ENCODE data around the gene SCFD2. TPM values are rescaled to one million over a fixed set of nuclear protein-coding genes. Genes with fewer than 3 reads are reported as not detected.

The SCFD2 gene
- total RNA-seq, 1 experiment from 2014 or later, result 7.4 TPM

DNA sequence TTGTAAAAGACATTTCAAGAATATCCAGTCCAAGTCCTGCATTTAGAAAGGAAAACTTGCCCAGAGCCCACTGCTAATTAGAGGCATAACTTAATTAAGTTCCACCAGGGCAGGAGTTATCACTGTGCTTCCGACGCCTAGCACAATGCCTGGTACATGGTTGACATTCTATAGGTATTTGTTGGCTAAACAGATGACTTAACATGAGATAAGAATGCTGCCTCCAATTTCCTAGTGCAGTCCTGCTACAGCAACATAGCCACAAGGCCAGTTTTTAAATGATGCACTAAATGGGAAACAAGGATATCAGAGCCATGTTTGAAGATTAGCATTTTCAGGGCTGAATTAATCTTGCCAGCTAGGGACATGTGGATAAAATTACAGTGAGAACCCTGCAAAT lies 339.6 kb downstream of the SCFD2 start:
- H3K36me3 ChIP-seq (ENCODE audit: control insufficient read depth, insufficient read depth, low read length), result no peaks in the 10 kb centered on the region
- in situ Hi-C loops (cut with HindIII; ENCODE audit: low pct_unique_long_range_greater_than_20kb, low sequenced_read_pairs) (no loop called here), intact Hi-C loops (cut with micrococcal nuclease; ENCODE audit: unreplicated experiment) (no loop called here)
- ATAC-seq (no peak), DNase-seq (ENCODE audit: low read depth, low spot score) (no peak)
- no peaks in the 10 kb centered on the region for H3K27me3 ChIP-seq (ENCODE audit: control insufficient read depth, insufficient read depth, low read length)
- ChIA-PET POLR2A (no interaction called here), CTCF (no interaction called here)
- TF ChIP-seq, protein P1, sequence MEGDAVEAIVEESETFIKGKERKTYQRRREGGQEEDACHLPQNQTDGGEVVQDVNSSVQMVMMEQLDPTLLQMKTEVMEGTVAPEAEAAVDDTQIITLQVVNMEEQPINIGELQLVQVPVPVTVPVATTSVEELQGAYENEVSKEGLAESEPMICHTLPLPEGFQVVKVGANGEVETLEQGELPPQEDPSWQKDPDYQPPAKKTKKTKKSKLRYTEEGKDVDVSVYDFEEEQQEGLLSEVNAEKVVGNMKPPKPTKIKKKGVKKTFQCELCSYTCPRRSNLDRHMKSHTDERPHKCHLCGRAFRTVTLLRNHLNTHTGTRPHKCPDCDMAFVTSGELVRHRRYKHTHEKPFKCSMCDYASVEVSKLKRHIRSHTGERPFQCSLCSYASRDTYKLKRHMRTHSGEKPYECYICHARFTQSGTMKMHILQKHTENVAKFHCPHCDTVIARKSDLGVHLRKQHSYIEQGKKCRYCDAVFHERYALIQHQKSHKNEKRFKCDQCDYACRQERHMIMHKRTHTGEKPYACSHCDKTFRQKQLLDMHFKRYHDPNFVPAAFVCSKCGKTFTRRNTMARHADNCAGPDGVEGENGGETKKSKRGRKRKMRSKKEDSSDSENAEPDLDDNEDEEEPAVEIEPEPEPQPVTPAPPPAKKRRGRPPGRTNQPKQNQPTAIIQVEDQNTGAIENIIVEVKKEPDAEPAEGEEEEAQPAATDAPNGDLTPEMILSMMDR (IDR thresholded peaks at IDR 0.05), result no peak
- TF ChIP-seq POLR2AphosphoS5 (IDR thresholded peaks at IDR 0.05; ENCODE audit: low read depth, low read length), result no peak
- BruUV-seq (replicated peaks), result no TSS peak
- H3K27ac ChIP-seq (ENCODE audit: low read length), result no peak overlapping the region
- H3K9me3 ChIP-seq (ENCODE audit: control insufficient read depth, insufficient read depth, low read depth, low read length), result no peaks in the 10 kb centered on the region
- H3K4me1 ChIP-seq (ENCODE audit: control insufficient read depth, insufficient read depth, low read length), result no peaks in the 10 kb centered on the region
- no peak overlapping the region for H3K4me3 ChIP-seq (ENCODE audit: low read depth in 2 of 2, low read length in 2 of 2)

DNA sequence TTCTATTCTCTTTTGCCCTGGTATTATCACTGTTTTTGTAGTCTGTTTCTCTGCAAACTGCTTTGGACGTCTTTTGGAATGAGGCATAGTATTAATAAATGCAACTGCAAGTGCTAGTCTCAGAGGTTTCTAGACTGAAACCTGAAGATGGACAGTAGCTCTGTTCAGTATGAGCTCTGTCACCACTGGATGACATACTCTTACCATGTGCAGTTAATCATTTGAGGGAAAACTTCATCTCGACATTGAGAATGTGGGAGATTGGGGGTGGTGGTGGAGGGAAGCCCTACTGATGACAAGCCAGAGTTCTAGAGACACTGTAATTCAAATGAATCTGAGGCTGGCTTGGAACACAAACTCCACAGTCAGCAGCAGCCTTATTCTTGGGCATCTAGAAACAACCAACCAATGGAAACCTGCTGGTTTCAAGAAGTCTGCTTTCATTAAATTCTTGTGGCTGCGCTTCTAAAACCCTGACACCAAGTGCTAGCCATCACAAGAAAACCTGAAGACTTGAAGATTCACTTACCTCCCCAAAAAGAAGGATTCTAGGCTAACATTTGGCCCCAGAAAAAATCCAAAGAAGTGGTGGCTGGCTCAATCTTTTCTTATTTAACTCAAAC lies 342.1 kb downstream of the SCFD2 start:
- CTCF ChIA-PET, result no interaction called here
- no TSS peak for BruUV-seq (replicated peaks)
- in situ Hi-C loops (cut with HindIII; ENCODE audit: low pct_unique_long_range_greater_than_20kb, low sequenced_read_pairs), result no loop called here

More for the DNA sequence above, 342.1 kb downstream of the SCFD2 start:
- TF ChIP-seq SIN3A (IDR thresholded peaks at IDR 0.05; ENCODE audit: borderline replicate concordance, insufficient read depth, low read depth, low read length), result no peak
- TF ChIP-seq, protein P1 (IDR thresholded peaks at IDR 0.05), result no peak
- TF ChIP-seq TCF7L2 (IDR thresholded peaks at IDR 0.05; ENCODE audit: low read depth, low read length), result no peak
- TF ChIP-seq POLR2AphosphoS5 (IDR thresholded peaks at IDR 0.05; ENCODE audit: low read depth, low read length), result no peak
- TF ChIP-seq, protein P2, sequence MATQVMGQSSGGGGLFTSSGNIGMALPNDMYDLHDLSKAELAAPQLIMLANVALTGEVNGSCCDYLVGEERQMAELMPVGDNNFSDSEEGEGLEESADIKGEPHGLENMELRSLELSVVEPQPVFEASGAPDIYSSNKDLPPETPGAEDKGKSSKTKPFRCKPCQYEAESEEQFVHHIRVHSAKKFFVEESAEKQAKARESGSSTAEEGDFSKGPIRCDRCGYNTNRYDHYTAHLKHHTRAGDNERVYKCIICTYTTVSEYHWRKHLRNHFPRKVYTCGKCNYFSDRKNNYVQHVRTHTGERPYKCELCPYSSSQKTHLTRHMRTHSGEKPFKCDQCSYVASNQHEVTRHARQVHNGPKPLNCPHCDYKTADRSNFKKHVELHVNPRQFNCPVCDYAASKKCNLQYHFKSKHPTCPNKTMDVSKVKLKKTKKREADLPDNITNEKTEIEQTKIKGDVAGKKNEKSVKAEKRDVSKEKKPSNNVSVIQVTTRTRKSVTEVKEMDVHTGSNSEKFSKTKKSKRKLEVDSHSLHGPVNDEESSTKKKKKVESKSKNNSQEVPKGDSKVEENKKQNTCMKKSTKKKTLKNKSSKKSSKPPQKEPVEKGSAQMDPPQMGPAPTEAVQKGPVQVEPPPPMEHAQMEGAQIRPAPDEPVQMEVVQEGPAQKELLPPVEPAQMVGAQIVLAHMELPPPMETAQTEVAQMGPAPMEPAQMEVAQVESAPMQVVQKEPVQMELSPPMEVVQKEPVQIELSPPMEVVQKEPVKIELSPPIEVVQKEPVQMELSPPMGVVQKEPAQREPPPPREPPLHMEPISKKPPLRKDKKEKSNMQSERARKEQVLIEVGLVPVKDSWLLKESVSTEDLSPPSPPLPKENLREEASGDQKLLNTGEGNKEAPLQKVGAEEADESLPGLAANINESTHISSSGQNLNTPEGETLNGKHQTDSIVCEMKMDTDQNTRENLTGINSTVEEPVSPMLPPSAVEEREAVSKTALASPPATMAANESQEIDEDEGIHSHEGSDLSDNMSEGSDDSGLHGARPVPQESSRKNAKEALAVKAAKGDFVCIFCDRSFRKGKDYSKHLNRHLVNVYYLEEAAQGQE (IDR thresholded peaks at IDR 0.05; ENCODE audit: insufficient read depth in 1 of 2, low read depth in 2 of 2, low read length in 1 of 2), result no peak
- Histone ChIP-seq H3K27me3 (ENCODE audit: control insufficient read depth, insufficient read depth, low read length) (no peaks in the 10 kb centered on the region), H3K27ac (ENCODE audit: low read length) (no peak overlapping the region), H3K36me3 (ENCODE audit: control insufficient read depth, insufficient read depth, low read length) (no peaks in the 10 kb centered on the region), H3K4me1 (ENCODE audit: control insufficient read depth, insufficient read depth, low read length) (0 out of 2 replicates have a peak, but pooled peaks cover 4% of the 10 kb centered on the region), H3K4me3 (ENCODE audit: low read depth in 2 of 2, low read length in 2 of 2) (no peak overlapping the region), H3K9me3 (ENCODE audit: control insufficient read depth, insufficient read depth, low read depth, low read length) (no peaks in the 10 kb centered on the region)
- no peak for DNase-seq (ENCODE audit: low read depth, low spot score)
- ATAC-seq, result no peak
- POLR2A ChIA-PET, result no interaction called here
- intact Hi-C loops (cut with micrococcal nuclease; ENCODE audit: unreplicated experiment), result loop anchor here (1.0 kb wide), 1 partner anchor 24 kb away; no protein-coding TSS in a partner anchor
